Ascending aorta (tissue), 2 donors: ENCODE data around the gene CALR3. TPM values are rescaled to one million over a fixed set of nuclear protein-coding genes. Genes with fewer than 3 reads are reported as not detected.

Experiments used
- DNase-seq, 2 donors: peaks; one replicate each; pipeline ENCODE4 v3.0.0-alpha.2; 2019; ENCODE audit warnings: low spot score in 2 of 2
- H3K27ac ChIP-seq, 2 donors: fragments of 200-600 bp; sonication (generic); one replicate each; pipeline ENCODE4 v1.5.1; 2016 to 2017; ENCODE audit warnings: mild to moderate bottlenecking in 1 of 2
- H3K27me3 ChIP-seq: fragments of 200-600 bp; sonication (generic); one replicate; pipeline ENCODE4 v1.5.1; 2017
- H3K36me3 ChIP-seq, 2 donors: fragments of 200-600 bp; sonication (generic); one replicate each; pipeline ENCODE4 v1.5.1; 2016
- H3K4me1 ChIP-seq, 2 donors: fragments of 200-600 bp; sonication (generic); one replicate each; pipeline ENCODE4 v1.5.1; 2016 to 2017; ENCODE audit warnings: mild to moderate bottlenecking in 1 of 2
- H3K4me3 ChIP-seq, 2 donors: fragments of 200-600 bp; sonication (generic); one replicate each; pipeline ENCODE4 v1.5.1; 2016 to 2017; ENCODE audit warnings: mild to moderate bottlenecking in 1 of 2
- H3K9me3 ChIP-seq, 2 donors: fragments of 200-600 bp; sonication (generic); one replicate each; pipeline ENCODE4 v1.5.1; 2016
- intact Hi-C: fragments of 100-400 bp; cut with DNase I; formaldehyde crosslinking; loops from one replicate; pipeline ENCODE4 v1.15.1; 2023
- total RNA-seq: library from RNA; depleted of rRNA; stranded (reverse); fragments of >200 nt; gene quantifications from one replicate; pipeline ENCODE4 v1.1.0, GENCODE V29; 2016
- TF ChIP-seq, protein P1 (sequence below), 3 experiments: fragments of 200-600 bp in 2 of 3; fragments of 450-650 bp in 1 of 3; sonication (generic) in 2 of 3; IDR thresholded peaks; one replicate each; pipeline ENCODE4 v1.5.1; 2016 to 2019; ENCODE audit warnings: antibody characterized with exemption in 3 of 3, mild to moderate bottlenecking in 1 of 3, moderate library complexity in 1 of 3

CALR3 gene
- total RNA-seq, 1 donor from 2014 or later = not detected

DNA sequence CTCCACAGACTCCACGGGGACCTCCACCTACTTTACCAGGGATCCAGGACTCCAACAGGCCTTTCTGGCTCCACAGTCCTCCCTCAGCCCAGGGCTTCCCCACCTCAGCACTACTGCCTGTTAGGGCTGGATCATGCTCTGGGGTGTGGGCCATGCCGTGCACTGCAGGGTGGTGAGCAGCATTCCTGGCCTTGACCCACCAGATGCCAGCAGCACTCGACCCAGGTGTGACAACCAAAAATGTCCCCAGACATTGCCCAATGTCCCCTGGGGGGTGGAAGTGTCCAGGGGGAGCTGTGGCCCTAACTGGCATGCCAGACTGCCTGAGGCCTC lies 66.2 kb downstream of the CALR3 start:
- no peak for DNase-seq
- Histone ChIP-seq H3K36me3 (peaks cover 50 to 82% of the 10 kb centered on the region in 2 donors), H3K4me1 (no peaks in the 10 kb centered on the region), H3K4me3 (no peak overlapping the region), H3K27me3 (no peaks in the 10 kb centered on the region), H3K27ac (no peak overlapping the region), H3K9me3 (no peaks in the 10 kb centered on the region)
- TF ChIP-seq, protein P1, sequence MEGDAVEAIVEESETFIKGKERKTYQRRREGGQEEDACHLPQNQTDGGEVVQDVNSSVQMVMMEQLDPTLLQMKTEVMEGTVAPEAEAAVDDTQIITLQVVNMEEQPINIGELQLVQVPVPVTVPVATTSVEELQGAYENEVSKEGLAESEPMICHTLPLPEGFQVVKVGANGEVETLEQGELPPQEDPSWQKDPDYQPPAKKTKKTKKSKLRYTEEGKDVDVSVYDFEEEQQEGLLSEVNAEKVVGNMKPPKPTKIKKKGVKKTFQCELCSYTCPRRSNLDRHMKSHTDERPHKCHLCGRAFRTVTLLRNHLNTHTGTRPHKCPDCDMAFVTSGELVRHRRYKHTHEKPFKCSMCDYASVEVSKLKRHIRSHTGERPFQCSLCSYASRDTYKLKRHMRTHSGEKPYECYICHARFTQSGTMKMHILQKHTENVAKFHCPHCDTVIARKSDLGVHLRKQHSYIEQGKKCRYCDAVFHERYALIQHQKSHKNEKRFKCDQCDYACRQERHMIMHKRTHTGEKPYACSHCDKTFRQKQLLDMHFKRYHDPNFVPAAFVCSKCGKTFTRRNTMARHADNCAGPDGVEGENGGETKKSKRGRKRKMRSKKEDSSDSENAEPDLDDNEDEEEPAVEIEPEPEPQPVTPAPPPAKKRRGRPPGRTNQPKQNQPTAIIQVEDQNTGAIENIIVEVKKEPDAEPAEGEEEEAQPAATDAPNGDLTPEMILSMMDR (IDR thresholded peaks at IDR 0.05) = no peak
- intact Hi-C loops = no loop called here

- peaks cover 51 to 82% of the 10 kb centered on the region in 2 donors for H3K36me3 ChIP-seq
- no peaks in the 10 kb centered on the region for H3K4me1 ChIP-seq
- DNase-seq = peak in 1 of 2 donors; percentile 62
- no peaks in the 10 kb centered on the region for H3K27me3 ChIP-seq
- intact Hi-C loops = no loop called here
- no peak overlapping the region for H3K27ac ChIP-seq
- TF ChIP-seq, protein P1 (IDR thresholded peaks at IDR 0.05) = no peak
- no peaks in the 10 kb centered on the region for H3K9me3 ChIP-seq
- no peak overlapping the region for H3K4me3 ChIP-seq
Observed at GRCh38 chr19:16429066-16429758, 66.8 kb downstream of the CALR3 start.

Other genes starting within 250 kb of the CALR3 start
- 281 TPM for gene KLF2, start 171.3 kb downstream of the CALR3 start, total RNA-seq
- gene EPS15L1, start 24.2 kb downstream of the CALR3 start, total RNA-seq = 52.4 TPM
- 5.1 TPM for gene C19orf44, start 227 bp upstream of the CALR3 start, total RNA-seq
- gene CHERP, start 46.3 kb upstream of the CALR3 start, total RNA-seq = 13.8 TPM
- gene SLC35E1, start 76.2 kb upstream of the CALR3 start, total RNA-seq = 56.3 TPM
- gene MED26, start 132.0 kb upstream of the CALR3 start, total RNA-seq = 3.5 TPM
- gene SMIM7, start 164.0 kb upstream of the CALR3 start, total RNA-seq = 16.7 TPM
- gene TMEM38A, start 165.0 kb upstream of the CALR3 start, total RNA-seq = 0.75 TPM
- gene NWD1, start 223.7 kb upstream of the CALR3 start, total RNA-seq = not detected